ENCODE measurements around the gene AFF3. TPM values are rescaled to one million over a fixed set of nuclear protein-coding genes. Genes with fewer than 3 reads are reported as not detected.

The AFF3 gene
- total and polyA plus RNA-seq, 10 of the 15 experiments (the other 5 are each of a cell fraction or from before 2014, with no cell fraction given) = 0.26 to 5.5 (median 3.0) TPM

- H3K9ac ChIP-seq (ENCODE audit: control insufficient read depth, insufficient read depth, low read length) = no peak overlapping the region
- ChIA-PET POLR2A (no interaction called here), RAD21 (ENCODE audit: unreplicated experiment) (no interaction called here), CTCF (interaction anchor here (1.0 kb wide), 1 partner anchor 23 kb away, joined by 3 read pairs; no protein-coding TSS in a partner anchor), SMC1A (ENCODE audit: uncharacterized antibody, unreplicated experiment) (no interaction called here)
- H3K4me1 ChIP-seq (ENCODE audit: control insufficient read depth, insufficient read depth, low read length) = no peaks in the 10 kb centered on the region; the same call in 1 of the 2 replicates
- no peak overlapping the region for H3K4me3 ChIP-seq
- FAIRE-seq (no peak), ATAC-seq (no peak), DNase-seq (ENCODE audit: low read depth, low spot score) (no peak)
- H3K36me3 ChIP-seq (ENCODE audit: control insufficient read depth in 2 of 2, insufficient read depth in 2 of 2, low read length in 1 of 2) = no peaks in the 10 kb centered on the region
- no peak overlapping the region for H2AFZ ChIP-seq (ENCODE audit: control insufficient read depth, low read depth, low read length)
- no TSS peak for BruUV-seq (replicated peaks)
- H3K27ac ChIP-seq (ENCODE audit: control insufficient read depth, insufficient read depth) = no peak overlapping the region
- no peaks in the 10 kb centered on the region for H3K79me2 ChIP-seq (ENCODE audit: control insufficient read depth, insufficient read depth, low read length)
- in situ Hi-C loops (cut with MboI) = no loop called here
- TF ChIP-seq SIN3A (IDR thresholded peaks at IDR 0.05; ENCODE audit: low read depth, low read length) = no peak
- no peak for TF ChIP-seq BCL11A (IDR thresholded peaks at IDR 0.05; ENCODE audit: low read depth, low read length)
- TF ChIP-seq FOXM1 (IDR thresholded peaks at IDR 0.05; ENCODE audit: low read depth, low read length) = no peak
- TF ChIP-seq SIX5 (IDR thresholded peaks at IDR 0.05; ENCODE audit: low read depth, low read length, severe bottlenecking) = no peak
- TF ChIP-seq PAX8 (IDR thresholded peaks at IDR 0.05) = no peak
- TF ChIP-seq SP1 (IDR thresholded peaks at IDR 0.05; ENCODE audit: low read depth, low read length) = no peak
- no peak for TF ChIP-seq NFIC (IDR thresholded peaks at IDR 0.05; ENCODE audit: low read depth, low read length)
- no peak for TF ChIP-seq ZNF24 (IDR thresholded peaks at IDR 0.05)
- no peak for TF ChIP-seq HDGF (IDR thresholded peaks at IDR 0.05)
- no peak for TF ChIP-seq ATF2 (IDR thresholded peaks at IDR 0.05; ENCODE audit: low read length)
- 47% methylated on average over 5 of the region's 5 CpGs for WGBS (ENCODE audit: insufficient coverage, insufficient replicate concordance, low lambda C conversion rate, missing lambda C conversion rate)
- no peak overlapping the region for H3K4me2 ChIP-seq (ENCODE audit: control insufficient read depth, insufficient read depth)
- no peaks in the 10 kb centered on the region for H4K20me1 ChIP-seq (ENCODE audit: control insufficient read depth, insufficient read depth)
- no peaks in the 10 kb centered on the region for H3K9me3 ChIP-seq (replicated peaks; ENCODE audit: control insufficient read depth, insufficient read depth, low read length)
- intact Hi-C loops (cut with micrococcal nuclease; ENCODE audit: unreplicated experiment) = no loop called here
- no peaks in the 10 kb centered on the region for H3K27me3 ChIP-seq (replicated peaks in 1 of 2; ENCODE audit: control insufficient read depth in 2 of 2, insufficient read depth in 2 of 2, low read length in 1 of 2)
These were observed 75.5 kb downstream of the AFF3 start for GRCh38 chr2:100066856-100067255.

Data from GM12878 (cell line).